Ishikawa (cell line): ENCODE data around the gene KAT6B.

Source experiments
- CEBPB ChIP-seq: IDR thresholded peaks from 2 replicates; pipeline ENCODE4 v1.6.1; 2012
- CREB1 ChIP-seq: IDR thresholded peaks from 2 replicates; pipeline ENCODE4 v1.6.1; 2012; ENCODE audit warnings: low read depth
- EGR1 ChIP-seq: IDR thresholded peaks from 2 replicates; pipeline ENCODE4 v1.6.1; 2012
- EP300 ChIP-seq: IDR thresholded peaks from 2 replicates; pipeline ENCODE4 v1.6.1; 2012; ENCODE audit warnings: borderline replicate concordance
- FOXM1 ChIP-seq: IDR thresholded peaks from 2 replicates; pipeline ENCODE4 v1.6.1; 2012; ENCODE audit warnings: low read depth, borderline replicate concordance
- NFIC ChIP-seq: IDR thresholded peaks from 2 replicates; pipeline ENCODE4 v1.6.1; 2012
- RAD21 ChIP-seq: IDR thresholded peaks from 2 replicates; pipeline ENCODE4 v1.6.1; 2012; ENCODE audit warnings: low read depth
- TAF1 ChIP-seq: IDR thresholded peaks from 2 replicates; pipeline ENCODE4 v1.6.1; 2012; ENCODE audit warnings: low read depth, mild to moderate bottlenecking
- TCF12 ChIP-seq: IDR thresholded peaks from 2 replicates; pipeline ENCODE4 v1.6.1; 2012; ENCODE audit warnings: low read depth
- TEAD4 ChIP-seq: IDR thresholded peaks from 2 replicates; pipeline ENCODE4 v1.6.1; 2012
- YY1 ChIP-seq: IDR thresholded peaks from 2 replicates; pipeline ENCODE4 v1.6.1; 2012; ENCODE audit warnings: low read depth
- ZBTB7A ChIP-seq: IDR thresholded peaks from 2 replicates; pipeline ENCODE4 v1.6.1; 2012; ENCODE audit warnings: low read depth
- TF ChIP-seq, protein P1 (sequence below): IDR thresholded peaks from 2 replicates; pipeline ENCODE4 v1.6.1; 2012
- TF ChIP-seq, protein P2 (sequence below): IDR thresholded peaks from 2 replicates; pipeline ENCODE4 v1.6.1; 2012
- TF ChIP-seq, protein P3 (sequence below): IDR thresholded peaks from 2 replicates; pipeline ENCODE4 v1.6.1; 2012; ENCODE audit warnings: low read depth, mild to moderate bottlenecking

Gene KAT6B

DNA sequence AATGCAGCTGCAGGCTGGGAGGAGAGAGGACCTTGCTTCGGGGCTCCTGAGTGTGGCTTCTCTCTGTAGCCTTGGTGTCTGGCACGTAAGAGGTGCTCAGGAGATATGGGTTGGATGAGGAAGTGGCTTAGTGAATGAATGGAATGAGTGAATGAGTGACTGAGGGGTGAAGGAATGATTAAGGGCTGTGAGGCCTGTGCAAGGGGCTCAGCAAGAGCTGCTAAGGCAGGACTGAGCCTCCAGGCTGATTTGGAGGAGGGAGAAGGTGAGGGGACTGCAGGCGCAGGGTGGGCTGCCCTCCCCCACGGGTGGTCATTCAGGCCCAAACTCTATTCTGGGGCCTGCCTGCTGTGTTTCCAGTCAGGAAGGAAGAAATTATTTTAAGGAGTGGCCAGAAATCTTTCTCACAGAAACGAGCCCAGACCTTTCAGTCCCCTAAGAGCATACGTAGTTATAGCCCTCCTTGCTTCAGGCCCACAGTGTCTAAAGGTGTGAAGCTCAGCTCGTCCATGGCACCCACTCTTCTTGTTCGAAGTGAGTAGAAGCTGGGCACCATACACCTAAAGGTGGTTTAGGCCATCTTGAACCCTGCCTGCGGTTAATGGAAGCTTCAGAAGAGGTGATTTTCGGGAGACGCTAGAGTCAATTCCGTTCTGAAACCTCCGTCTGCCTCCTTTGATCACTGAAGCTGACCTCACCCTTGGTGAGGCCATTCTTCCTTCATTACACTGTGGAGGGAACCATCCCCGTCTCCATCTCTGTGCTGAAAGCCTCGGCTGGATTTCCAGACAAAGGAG is 235.5 kb downstream of the KAT6B start:
- TF ChIP-seq TEAD4 (no peak), RAD21 (no peak), FOXM1 (no peak), EGR1 (no peak), ZBTB7A (no peak), TAF1 (no peak), CREB1 (no peak), TCF12 (no peak), NFIC (no peak), CEBPB (no peak), EP300 (no peak), YY1 (no peak)
- TF ChIP-seq, protein P1, sequence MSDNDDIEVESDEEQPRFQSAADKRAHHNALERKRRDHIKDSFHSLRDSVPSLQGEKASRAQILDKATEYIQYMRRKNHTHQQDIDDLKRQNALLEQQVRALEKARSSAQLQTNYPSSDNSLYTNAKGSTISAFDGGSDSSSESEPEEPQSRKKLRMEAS, result no peak
- TF ChIP-seq, protein P2, sequence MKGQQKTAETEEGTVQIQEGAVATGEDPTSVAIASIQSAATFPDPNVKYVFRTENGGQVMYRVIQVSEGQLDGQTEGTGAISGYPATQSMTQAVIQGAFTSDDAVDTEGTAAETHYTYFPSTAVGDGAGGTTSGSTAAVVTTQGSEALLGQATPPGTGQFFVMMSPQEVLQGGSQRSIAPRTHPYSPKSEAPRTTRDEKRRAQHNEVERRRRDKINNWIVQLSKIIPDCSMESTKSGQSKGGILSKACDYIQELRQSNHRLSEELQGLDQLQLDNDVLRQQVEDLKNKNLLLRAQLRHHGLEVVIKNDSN, result no peak
- TF ChIP-seq, protein P3, sequence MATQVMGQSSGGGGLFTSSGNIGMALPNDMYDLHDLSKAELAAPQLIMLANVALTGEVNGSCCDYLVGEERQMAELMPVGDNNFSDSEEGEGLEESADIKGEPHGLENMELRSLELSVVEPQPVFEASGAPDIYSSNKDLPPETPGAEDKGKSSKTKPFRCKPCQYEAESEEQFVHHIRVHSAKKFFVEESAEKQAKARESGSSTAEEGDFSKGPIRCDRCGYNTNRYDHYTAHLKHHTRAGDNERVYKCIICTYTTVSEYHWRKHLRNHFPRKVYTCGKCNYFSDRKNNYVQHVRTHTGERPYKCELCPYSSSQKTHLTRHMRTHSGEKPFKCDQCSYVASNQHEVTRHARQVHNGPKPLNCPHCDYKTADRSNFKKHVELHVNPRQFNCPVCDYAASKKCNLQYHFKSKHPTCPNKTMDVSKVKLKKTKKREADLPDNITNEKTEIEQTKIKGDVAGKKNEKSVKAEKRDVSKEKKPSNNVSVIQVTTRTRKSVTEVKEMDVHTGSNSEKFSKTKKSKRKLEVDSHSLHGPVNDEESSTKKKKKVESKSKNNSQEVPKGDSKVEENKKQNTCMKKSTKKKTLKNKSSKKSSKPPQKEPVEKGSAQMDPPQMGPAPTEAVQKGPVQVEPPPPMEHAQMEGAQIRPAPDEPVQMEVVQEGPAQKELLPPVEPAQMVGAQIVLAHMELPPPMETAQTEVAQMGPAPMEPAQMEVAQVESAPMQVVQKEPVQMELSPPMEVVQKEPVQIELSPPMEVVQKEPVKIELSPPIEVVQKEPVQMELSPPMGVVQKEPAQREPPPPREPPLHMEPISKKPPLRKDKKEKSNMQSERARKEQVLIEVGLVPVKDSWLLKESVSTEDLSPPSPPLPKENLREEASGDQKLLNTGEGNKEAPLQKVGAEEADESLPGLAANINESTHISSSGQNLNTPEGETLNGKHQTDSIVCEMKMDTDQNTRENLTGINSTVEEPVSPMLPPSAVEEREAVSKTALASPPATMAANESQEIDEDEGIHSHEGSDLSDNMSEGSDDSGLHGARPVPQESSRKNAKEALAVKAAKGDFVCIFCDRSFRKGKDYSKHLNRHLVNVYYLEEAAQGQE, result no peak

DNA sequence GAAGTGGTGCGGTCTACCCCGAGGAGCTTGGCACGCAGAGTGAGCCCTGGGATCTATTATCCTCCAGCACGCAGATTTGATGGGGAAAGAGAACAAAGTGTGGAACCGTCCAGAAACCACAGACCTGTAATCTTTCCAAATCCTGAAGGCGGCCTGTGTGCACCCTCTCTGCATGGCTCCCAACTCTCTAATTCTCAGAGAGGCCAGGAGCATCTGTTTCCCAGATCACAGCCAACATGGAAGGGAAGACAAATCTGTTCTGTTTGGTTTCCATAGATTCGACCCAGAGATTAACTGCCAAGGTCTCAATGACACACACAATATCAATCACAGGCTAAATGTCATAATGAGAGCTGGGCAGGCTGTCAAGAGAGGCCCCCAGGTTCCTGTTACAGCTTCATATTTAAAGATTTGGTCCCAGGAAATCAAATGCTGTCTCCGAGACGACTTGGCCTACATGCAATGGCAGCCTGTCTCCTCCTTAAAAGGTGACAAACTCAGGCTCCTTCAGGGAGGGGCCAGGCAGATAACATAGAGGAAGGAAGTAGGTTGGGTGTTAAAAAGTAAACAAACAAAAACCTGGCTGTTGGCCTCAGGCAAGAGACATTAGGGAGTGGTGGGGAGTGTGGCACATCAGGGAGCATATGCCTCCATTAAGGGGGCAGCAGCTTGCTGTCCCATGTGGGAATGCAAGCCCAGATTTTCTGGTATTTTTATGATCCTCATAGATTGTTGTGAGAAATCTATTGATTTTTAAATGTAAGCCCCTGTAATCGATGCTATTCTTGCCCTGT is 236.3 kb downstream of the KAT6B start:
- no peak for TF ChIP-seq EP300
- TF ChIP-seq, protein P1, result no peak
- no peak for TF ChIP-seq TEAD4
- TF ChIP-seq ZBTB7A, result no peak; the same call in 1 of the 2 replicates
- TF ChIP-seq EGR1, result no peak
- TF ChIP-seq, protein P2, result no peak
- no peak for TF ChIP-seq CEBPB
- no peak for TF ChIP-seq CREB1
- no peak for TF ChIP-seq TCF12
- TF ChIP-seq TAF1, result no peak
- TF ChIP-seq YY1, result no peak
- TF ChIP-seq RAD21, result no peak
- TF ChIP-seq, protein P3, result no peak
- no peak for TF ChIP-seq NFIC
- no peak for TF ChIP-seq FOXM1

DNA sequence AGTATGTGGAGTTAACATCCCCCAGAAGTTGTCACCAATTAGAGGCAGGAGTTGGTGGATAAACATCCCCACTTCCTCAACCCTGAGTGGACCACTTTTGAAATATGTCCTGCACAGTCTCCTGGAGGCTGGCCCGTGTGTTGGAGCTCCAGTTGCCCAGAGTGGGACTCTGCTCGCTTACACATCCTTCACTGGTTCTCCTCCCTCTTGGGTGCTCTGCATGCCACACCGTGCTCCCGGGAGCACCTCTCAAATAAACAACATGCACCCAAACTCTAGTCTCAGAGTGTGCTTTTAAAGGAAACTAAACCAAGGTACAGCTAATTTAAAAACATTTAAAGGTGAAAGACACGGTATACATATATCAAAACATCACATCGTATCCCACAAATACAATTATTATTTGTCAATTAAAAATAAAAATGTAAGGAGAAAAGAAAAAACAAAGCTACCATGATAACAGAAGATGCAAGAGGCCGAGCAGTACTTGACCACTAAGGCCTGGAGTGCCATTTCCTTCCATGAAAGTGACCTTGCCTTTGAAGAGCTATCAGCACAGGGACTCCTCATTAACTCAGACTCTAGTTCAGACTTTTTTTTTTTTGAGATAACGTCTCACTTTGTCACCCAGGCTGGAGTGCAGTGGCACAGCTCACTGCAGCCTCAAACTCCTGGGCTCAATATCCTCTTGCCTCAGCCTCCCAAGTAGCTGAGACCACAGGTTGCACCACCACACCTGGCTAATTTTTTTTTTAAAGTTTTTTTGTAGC is 237.2 kb downstream of the KAT6B start:
- TF ChIP-seq EP300 (no peak), CREB1 (no peak), CEBPB (no peak), RAD21 (no peak), ZBTB7A (no peak), NFIC (no peak), YY1 (no peak), FOXM1 (no peak), TEAD4 (no peak), EGR1 (no peak), TAF1 (no peak), TCF12 (no peak)
- TF ChIP-seq, protein P3, result no peak
- TF ChIP-seq, protein P2, result no peak
- TF ChIP-seq, protein P1, result no peak
